Myocyte (in vitro differentiated cells): ENCODE data around the gene JPH2. TPM values are rescaled to one million over a fixed set of nuclear protein-coding genes. Genes with fewer than 3 reads are reported as not detected.

Experiments used
- DNase-seq: peaks from one replicate; pipeline ENCODE4 v3.0.0-alpha.2; 2012; ENCODE audit warnings: low read depth
- total RNA-seq: library from RNA; depleted of rRNA; stranded (reverse); fragments of >200 nt; gene quantifications from 2 replicates; pipeline ENCODE4 v1.2.3, GENCODE V29; 2014

JPH2 gene
- total RNA-seq, 1 donor from 2014 or later = 339 TPM

DNA sequence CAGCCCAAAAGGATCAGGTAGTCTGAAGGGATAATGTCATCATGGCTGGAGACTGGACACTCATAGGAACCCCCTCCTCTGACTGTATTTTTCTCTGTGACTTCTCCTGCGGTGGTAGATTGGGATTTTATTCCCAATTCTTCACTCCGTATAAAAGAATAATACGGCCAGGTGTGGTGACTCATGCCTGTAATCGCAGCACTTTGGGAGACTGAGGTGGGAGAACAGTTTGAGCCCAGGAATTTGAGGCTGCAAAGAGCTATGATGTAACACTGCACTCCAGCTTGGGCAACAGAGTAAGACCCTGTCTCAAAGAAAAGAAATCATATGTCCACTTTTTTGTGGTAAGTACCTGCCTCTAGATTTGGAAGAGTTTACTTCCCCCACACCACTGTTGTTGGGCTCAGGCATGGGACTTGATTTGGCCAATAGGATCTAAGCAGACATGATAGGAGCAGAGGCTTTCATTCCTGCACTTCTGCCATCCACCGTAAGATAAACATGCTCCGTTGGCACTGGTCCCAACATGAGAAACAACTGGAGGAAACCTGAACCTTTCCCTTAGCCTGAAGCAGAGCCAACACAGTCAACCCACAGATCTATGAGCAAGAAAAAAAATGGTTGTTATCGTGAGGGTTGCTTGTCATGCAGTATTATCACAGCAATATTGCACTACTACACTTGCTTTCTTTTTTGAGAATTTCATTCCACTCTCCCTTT lies 82.0 kb downstream of the JPH2 start:
- peak; percentile 95 for DNase-seq

DNA sequence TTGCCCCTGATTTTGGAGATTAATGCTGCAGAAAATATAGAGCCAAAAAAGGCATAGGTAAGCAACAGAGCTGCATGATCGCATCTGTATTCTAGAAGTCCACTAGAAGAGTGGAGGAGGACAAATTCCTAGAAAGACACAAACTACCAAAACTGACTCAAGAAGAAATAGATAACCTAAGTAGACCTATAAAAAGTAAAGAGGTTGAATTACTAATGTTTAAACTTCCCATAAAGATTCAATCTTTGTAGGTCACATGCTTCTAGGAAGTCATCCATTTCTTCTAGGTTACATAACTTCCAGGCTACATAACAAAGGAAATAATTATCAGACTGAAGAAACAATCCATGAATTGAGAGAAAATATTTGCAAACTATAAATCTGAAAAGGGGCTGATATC lies 84.4 kb downstream of the JPH2 start:
- no peak for DNase-seq

DNA sequence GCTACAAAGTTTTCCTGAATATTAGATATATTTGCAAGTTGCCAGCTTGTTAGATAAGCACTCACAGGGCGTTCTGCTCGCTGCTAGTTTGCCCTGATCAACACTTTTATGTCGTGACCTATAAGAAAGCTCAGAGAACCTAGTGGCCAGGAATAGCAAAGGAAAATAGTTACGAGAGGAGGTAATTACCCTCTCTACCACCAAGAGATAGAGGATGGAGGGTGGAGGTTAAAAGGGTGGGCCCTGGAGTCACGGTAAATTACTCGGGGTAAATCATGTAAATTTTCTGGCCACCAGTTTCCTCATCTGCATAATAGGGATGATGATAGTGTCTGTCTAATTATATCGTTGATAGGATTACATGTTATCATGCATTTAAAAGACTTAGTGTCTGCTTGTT lies 87.2 kb downstream of the JPH2 start:
- DNase-seq = no peak

DNA sequence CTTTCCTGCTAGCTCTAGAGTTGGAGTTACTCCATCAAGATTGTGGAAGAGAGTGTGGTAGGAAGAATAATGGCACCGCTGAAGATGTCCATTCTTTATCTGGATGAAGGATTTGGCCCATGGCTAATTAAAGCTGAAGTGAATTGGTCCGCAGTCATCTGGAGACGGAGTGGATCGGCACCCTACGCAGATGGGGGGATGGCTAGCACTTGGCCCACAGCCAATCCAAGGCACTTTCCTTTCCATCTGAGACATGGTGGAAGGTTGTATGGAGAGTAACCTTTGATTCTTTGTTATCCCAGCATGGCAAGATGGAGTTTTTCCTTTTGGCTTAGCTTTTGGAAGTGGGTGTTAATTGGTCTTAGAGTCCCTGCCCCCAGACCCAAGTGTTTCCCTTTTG lies 88.3 kb downstream of the JPH2 start:
- no peak for DNase-seq

DNA sequence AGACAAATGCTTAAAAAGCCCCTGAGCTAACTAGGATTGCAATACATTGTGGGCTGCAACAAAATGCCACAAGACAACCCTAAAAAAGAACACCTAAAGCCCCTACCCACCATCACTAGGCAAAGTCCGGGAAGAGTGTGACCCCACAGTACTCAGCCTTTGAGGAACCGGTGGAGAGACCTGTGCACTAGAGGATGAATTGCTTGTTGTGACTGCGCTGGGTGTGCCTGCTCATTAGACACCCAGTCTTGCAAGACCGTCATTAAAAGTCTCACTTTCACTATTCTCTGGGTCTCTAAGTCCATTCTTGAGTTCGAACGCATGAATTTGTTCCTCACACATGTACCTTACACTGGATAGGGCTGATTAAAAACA lies 88.7 kb downstream of the JPH2 start:
- no peak for DNase-seq

DNA sequence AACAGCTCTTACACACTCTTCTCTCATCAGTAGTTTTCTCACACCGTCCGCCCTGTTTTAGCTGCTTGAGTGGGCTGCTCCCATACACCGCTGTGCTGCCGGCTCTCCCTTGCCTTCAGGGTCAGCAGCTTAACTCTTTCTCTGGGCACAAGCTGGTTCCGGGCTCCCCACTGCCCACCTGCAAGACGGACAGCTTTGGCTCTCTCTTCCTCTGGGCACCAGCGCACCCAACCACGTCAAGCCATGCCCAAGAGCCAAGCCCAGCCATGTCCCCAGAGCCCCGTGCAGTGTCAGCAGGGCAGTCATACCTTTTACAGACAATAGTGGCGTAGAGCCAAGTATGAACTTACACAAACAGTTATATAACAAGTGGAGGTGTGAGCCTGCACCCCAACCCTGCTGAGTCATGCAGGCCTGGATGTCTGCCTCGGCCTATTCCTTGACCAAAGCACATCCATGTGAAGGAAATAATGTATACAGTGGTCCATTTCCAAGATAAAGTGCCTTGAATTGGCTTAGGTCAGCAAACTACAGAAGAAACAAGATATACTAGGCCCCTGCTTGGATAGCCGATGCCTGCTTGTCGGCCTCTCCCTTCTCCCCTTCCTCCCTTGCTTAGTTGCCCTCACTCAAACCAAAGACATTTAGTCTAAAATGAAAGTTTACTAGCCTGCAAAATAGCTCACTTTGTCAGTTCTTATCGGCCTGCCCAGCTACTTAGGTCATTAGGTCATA lies 89.3 kb downstream of the JPH2 start:
- DNase-seq = no peak

DNA sequence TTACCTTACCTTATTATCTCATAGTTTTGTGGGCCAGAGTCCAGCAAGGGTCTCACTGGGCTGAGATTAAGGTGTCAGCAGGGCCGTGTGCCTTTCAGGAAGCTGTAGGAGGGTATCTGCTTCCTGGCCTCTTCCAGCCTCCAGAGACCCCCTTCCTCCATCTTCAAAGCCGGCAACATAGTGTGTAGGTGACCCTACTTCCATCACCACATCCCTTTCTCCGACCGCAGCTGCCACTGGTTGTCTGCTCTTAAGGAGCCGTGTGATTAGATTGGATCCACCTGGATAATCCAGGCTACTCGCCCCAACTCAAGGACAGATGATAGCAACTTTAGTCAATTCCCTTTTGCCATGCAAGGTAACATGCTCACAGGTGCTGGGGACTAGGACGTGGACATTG lies 91.2 kb downstream of the JPH2 start:
- DNase-seq = no peak

DNA sequence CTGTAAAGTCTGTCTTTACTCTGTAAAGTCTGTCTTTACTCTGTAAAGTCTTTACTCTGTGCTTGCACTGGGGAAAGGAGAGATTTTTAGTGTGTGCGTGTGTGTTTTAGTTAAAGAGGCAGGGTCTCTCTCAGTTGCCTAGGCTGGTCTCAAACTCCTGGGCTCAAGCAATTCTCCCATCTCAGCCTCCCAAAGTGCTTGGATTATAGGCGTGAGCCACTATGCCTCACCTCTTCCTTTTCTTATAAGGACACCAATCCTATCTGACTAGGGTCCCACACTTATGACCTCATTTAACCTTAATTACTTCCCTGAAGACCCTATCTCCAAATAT lies 93.8 kb downstream of the JPH2 start:
- no peak for DNase-seq

DNA sequence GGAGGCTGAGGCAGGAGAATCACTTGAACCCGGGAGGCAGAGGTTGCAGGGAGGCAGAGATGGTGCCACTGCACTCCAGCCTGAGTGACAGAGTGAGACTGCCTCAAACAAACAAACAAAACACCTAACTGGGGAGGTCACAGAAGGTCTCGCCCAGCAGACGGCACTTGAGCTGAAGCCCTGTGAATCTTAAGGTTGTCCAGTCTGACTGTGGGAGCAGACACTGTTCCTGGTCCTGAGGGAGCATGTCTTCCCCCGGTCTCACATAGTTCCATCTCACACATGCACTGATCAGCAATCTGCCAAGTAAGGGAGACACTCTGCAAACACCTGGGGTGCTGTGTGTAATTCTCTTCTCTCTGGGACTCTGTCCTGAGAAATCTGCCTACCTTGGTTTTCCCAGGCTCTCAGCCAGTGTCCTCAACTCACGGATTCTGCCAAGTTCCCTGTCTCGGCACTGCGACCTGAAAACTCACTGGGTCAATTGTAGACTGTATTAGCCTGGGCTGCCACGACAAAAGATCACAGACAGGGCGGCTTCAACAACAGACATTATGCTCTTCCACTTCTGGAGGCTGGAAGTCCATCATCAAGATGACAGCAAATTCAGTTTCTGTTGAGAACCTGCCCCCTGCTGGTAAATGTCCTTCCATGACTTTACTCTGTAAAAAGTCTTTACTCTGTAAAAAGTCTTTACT lies 94.3 kb downstream of the JPH2 start:
- DNase-seq = peak; percentile 48

DNA sequence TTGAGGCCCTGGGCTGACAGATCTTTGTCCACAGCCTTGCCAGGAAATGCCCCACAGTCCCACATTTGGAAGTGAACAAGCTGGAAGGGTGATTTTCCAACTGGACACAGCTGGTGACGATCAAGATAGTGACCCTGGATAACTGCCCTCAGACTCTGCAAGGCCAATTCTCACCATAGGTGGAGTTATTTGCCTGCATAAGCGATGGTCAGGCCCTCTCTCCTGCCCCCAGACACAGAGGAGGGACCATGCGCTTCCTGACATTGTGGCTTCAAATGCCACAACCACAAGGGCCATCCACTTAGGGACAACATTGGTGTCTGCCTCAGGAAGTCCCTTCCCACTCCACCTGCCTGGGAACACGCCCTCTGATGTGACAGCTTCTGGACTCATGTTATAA lies 96.0 kb downstream of the JPH2 start:
- peak; percentile 88 for DNase-seq

DNA sequence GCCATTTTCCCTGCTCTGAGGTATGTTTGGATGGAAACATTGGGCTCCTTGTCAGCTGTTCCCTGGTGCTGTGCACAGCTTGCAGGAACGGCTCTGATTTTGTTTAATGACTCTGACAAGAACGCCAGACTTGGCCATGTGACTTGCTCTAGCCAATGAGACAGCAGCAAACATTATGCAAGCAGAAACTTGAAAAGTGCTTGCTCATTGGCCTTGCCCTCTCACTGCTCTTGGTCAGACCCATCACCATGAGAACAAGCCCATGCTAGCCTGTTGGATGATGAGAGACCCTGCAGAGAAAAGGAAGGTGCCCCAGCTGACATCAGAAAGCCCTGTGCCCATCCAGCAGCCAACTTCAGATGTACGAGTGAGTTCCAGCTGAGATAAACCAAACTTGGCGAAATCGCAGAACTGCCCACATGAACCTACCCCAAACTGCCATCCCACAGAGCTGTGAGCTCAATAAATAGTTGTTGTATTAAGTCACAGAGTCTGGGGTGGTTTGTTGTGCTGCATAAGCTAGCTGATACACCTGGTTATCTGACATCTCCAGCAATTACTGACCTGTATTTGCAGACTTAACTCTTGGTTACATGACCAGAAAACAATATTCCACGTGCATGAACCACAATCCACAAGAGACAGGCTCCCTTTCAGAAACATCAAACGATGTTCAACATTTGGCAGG lies 96.9 kb downstream of the JPH2 start:
- DNase-seq = peak; percentile 43

DNA sequence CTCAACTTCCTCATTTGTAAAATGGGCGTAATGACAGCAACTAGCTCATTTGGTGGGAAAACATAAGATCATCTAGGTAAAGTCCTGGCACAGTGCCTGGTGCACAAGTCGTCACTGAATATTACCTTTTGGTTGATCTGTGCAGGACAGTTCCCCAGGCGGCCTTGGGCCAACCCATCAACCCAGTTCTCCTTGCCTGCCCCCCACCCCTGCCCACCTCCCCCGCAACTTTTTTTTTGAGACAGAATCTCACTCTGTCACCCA lies 99.2 kb downstream of the JPH2 start:
- no peak for DNase-seq

DNA sequence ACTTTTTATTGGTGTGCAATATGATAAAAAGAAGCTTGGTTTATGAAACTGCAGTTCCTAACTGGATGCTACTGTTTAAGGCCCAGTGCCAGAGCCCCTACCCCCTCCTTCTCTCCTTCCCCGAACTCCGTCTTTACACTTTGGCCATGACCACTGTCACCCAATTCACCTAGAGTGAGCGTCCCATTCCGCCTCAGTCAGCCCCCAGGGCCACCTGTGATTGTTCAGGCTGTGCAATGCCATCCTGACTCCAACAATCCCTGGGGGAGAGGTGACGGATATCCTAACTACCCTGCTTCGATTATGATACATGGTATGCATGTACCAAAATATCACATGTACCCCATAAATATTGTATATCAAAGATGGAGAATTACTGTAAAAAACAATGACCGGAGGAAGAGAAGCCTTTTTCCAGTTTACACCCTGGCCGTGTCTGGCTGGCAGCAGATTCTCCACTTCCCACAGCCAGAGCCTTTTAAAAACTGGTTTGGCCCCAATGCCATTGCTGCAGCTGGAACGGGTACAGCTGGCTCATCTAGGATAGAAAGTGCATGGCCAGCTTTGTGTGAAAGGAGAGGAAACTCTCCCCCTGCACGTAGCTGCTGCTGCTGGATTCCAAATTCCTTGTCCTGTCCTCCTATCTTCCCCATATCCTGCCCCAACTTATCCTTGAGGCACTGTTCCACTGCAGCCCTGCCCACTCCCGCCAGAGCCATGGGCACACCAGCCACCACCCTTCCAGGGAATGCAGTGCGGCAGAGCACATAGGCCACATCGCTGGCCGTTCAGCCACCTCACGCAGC lies 99.7 kb downstream of the JPH2 start:
- DNase-seq = no peak

DNA sequence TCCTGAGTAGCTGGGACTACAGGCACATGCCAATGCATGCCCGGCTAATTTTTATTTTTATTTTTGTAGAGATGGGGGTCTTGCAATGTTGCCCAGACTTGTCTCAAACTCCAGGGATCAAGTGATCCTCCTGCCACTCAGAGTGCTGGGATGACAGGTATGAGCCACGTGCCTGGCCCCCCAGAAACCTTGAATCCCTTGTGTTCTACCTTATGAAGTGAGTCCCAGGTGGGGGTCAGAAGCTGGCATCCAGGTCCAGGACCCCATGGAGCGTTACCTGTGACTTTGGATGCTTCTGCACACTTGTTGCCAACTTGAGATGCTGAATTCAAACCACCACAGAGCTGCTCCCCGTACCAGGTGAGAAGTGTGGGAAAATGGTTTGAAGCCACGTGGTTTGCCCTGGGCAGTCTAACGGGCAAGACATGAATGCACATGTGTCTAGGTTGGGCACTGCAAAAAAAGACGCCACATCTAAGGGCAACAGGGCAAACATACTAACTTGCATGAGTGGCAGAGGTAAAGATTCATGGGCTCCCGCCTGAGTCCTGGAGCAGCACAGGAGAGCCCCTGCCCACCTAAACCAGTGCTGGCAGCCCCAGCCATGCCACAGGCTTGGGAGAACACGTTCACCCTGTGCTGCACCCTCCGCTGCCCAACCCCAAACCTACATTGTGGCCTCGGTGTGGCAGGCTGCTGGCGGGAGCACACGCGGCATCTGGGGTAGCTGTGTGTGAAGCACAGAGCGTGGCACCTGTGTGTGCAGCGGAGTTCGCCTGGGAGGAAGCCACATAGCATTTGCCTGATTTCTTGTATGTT lies 101.2 kb downstream of the JPH2 start:
- no peak for DNase-seq

DNA sequence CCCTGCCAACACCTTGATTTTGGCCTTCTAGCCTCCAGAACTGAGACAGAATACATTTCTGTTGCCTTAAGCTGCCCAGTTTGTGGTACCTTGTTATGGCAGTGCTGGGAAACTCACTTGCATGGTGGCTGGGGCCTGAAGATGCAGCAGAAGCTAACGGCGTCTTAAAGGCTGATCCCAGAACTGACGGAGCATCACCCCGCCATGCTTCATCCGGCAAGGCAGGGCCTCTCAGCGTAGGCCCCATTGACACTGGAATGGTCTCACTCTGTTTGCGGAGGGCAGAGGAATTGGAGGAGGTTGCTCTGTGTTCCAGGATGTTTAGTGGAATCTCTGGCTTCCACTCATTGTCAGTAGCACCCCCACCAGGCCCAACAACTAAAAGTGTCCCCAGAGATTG lies 102.1 kb downstream of the JPH2 start:
- DNase-seq = no peak

DNA sequence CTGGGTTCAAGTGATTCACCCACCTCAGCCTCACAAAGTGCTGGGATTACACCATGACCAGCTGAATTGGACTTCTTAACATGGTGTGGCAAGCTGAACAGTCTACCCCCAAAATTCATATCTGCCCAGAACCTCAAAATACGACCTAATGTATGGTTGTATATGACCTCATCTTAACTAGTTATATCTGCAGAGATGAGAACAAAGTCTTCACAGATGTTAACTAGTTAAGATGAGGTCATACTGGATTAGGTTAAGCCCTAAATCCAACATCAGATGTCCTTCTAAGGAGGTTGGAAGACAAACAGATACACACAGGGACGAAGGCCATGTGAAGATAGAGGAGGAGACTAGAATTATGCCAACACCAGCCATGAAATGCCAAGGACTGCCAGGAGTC lies 102.5 kb downstream of the JPH2 start:
- DNase-seq = no peak

DNA sequence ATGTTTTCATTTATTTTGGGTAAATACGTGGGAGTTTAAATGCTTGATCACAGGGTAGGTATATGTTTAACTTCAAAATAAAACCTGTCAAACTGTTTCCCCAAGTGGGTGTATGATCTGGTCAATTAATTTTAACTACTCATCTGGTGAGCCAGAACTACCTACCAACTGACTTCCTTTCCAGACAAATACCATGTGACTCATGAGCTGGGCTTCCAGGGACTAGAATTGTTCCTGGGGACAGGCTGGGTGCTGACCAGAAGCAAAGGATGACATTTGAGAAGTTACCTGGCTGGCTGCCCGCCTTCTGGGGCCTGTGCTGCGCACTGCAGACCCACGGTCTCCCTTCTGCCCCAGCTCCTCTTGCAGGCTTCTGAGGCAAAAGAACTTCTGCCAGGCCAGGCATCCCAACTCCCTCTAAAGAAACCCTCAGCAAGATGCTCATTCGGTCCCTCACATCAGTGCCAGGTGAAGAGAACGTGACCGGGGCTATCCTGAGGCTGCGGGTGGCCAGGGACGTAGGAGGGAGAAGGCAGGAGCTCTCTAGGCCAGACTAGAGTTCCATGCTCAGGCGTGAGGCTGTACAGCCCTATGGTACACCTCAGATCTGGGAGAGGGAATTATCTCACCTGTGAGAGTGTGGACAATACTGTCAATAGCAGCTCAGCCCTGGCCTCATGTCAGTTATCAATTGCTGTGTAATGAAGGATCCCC lies 103.6 kb downstream of the JPH2 start:
- peak; percentile 86 for DNase-seq

DNA sequence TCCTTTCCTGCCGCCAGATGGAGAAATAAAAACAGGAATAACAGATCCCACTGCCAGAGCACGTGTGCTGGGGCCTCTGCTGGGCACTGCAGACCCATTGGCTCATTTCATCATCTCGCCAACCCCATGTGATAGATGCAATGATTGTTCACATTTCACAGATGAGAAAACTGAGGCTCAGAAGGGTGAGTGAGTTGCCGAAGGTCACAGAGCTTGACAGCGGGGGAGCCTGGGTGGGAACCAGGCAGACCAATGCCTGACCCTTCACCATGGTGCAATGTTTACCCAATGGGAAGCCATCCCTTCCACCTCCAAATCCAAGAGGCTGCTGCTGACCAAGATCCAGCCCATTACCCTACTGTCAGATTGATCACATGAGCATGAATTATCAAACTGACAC lies 105.1 kb downstream of the JPH2 start:
- no peak for DNase-seq

DNA sequence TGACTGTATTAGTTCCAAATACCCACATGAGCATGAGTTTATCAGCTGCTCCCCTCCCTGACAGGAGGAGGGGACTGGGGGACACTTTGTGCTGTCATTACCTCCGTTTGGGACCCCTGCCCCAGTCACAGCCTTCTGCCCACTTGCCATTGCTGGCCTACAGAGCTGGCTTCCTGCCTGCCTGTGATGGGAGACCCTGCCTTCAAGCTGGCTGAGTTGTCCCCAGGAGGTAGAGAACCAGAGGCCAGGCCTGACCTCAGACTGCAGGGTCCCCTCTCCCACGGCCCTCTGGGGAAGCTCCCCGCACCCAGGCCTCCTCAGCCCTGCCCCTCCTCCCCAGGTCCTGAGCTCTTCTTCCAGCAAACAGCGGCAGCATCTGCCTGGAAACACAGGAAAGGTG lies 105.5 kb downstream of the JPH2 start:
- DNase-seq = no peak
